Measurements from ENCODE around the gene NREP. TPM values are rescaled to one million over a fixed set of nuclear protein-coding genes. Genes with fewer than 3 reads are reported as not detected.

The NREP gene
- 1 to 10 TPM; 3.0 to 3.8 TPM for total RNA-seq

GRCh38 chr5:111756581-111757354 lies at the start of gene NREP:
TSS of gene NREP (minus strand) at chr5:111757194. CDS start at chr5:111755772, 1,422 bp downstream.
- intact Hi-C loops (cut with micrococcal nuclease), result loop anchor here (1.0 to 5.0 kb wide), 5 partner anchors 206 to 664 kb away; partner anchors contain the start of genes STARD4 and WDR36
- CTCF ChIA-PET, result interaction anchor here (1.2 to 1.9 kb wide), 3 partner anchors 66 to 226 kb away, joined by 3 to 4 read pairs (median 3); no protein-coding TSS in a partner anchor

DNA sequence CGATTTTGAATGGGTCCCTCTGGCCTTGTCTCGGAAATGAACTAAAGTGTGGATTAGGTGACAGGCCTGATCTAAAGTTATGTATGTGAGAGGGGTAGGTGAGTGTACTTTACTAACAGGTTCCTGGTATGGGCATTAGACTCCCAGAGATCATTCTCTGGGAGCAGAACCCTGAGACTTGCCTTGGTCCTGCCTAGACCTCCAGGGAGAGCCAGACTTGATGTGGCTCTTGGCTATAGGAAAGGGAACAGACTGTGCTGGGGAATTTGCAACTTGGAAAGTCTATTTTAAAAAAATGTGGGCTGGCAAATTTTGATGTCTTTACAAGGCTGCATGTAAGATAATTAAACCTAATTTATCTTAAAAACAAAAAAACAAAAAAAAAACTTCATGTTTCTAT lies 49.8 kb upstream of the NREP start:
- H3K4me1 Mint-ChIP-seq (ENCODE audit: low read depth), result no peaks in the 10 kb centered on the region
- CTCF ChIA-PET, result no interaction called here
- H3K9me3 Mint-ChIP-seq, result no peaks in the 10 kb centered on the region
- intact Hi-C loops (cut with micrococcal nuclease), result no loop called here
- POLR2A ChIA-PET, result no interaction called here
- DNase-seq, result no peak
- H3K27me3 Mint-ChIP-seq, result no peaks in the 10 kb centered on the region
- no peaks in the 10 kb centered on the region for H3K36me3 Mint-ChIP-seq
- H3K27ac Mint-ChIP-seq, result no peak overlapping the region
- H3K4me3 Mint-ChIP-seq, result no peak overlapping the region

More at GRCh38 chr5:111756581-111757354, at the start of gene NREP:
- Mint-ChIP-seq H3K4me1 (ENCODE audit: low read depth) (peaks cover 10% of the 10 kb centered on the region), H3K27ac (peak within 1 kb of the TSS; percentile 44), H3K9me3 (no peaks in the 10 kb centered on the region), H3K27me3 (peaks cover 26% of the 10 kb centered on the region), H3K4me3 (peak within 1 kb of the TSS; percentile 77), H3K36me3 (no peaks in the 10 kb centered on the region)
- POLR2A ChIA-PET, result interaction anchor here (0.9 to 1.2 kb wide), 2 partner anchors 89 to 225 kb away, joined by 3 read pairs; no protein-coding TSS in a partner anchor
- DNase-seq, result no peak

- ChIA-PET CTCF (no interaction called here), POLR2A (no interaction called here)
- intact Hi-C loops (cut with micrococcal nuclease), result no loop called here
- Mint-ChIP-seq H3K4me3 (no peak overlapping the region), H3K27me3 (no peaks in the 10 kb centered on the region), H3K9me3 (no peaks in the 10 kb centered on the region), H3K4me1 (ENCODE audit: low read depth) (no peaks in the 10 kb centered on the region), H3K27ac (no peak overlapping the region), H3K36me3 (no peaks in the 10 kb centered on the region)
- no peak for DNase-seq
Measured at GRCh38 chr5:111806156-111806555, 49.2 kb upstream of the NREP start.

GRCh38 chr5:111805071-111805470 lies 48.1 kb upstream of the NREP start:
- Mint-ChIP-seq H3K36me3 (no peaks in the 10 kb centered on the region), H3K9me3 (no peaks in the 10 kb centered on the region), H3K4me1 (ENCODE audit: low read depth) (no peaks in the 10 kb centered on the region), H3K27me3 (no peaks in the 10 kb centered on the region), H3K27ac (no peak overlapping the region), H3K4me3 (no peak overlapping the region)
- ChIA-PET POLR2A (no interaction called here), CTCF (no interaction called here)
- intact Hi-C loops (cut with micrococcal nuclease), result no loop called here
- DNase-seq, result no peak

DNA sequence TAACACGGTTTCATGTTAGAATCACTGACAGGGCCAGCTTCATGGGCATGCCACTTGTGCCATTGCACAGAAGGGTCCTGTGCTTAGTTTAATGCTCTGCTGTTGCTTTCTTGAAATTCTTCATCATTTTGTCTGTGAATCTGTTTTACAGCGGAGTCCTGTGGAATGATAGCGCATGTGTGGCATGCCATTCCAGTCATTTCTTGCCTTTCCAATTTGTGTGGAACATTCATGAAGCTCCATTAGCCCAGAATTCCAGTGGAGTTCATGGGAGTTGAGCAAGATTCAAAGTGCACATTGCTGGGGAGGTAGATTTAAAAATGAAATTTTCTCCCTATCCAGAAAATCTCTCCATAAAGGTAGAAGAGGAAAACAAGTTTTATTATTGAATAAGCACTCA lies 43.4 kb upstream of the NREP start:
- Mint-ChIP-seq H3K4me3 (no peak overlapping the region), H3K4me1 (ENCODE audit: low read depth) (no peaks in the 10 kb centered on the region), H3K27ac (no peak overlapping the region)

DNA sequence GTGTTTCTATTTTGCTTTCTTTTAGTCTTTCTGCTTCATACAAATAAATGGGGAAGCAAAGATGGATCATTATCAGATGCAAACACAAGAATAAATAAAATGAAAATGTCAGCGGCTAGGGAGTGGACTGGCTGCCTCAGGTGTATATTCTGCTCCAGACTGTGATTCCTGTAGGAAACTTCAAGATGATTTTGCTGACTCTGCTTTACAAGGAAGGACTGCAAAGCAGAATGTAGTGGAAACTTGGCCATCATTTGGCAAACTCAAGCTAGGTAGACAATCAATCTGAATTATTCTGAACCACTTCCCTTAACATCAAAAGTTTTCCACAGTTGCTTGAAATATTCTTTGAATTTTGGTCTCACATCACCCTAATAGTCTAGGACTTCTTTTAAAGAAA lies 38.1 kb upstream of the NREP start:
- intact Hi-C loops (cut with micrococcal nuclease), result no loop called here
- no peak overlapping the region for H3K4me3 Mint-ChIP-seq
- CTCF ChIA-PET, result no interaction called here
- DNase-seq, result no peak
- H3K27ac Mint-ChIP-seq, result no peak overlapping the region
- H3K9me3 Mint-ChIP-seq, result peaks cover 3% of the 10 kb centered on the region
- POLR2A ChIA-PET, result no interaction called here
- H3K4me1 Mint-ChIP-seq (ENCODE audit: low read depth), result no peaks in the 10 kb centered on the region
- no peaks in the 10 kb centered on the region for H3K27me3 Mint-ChIP-seq
- H3K36me3 Mint-ChIP-seq, result no peaks in the 10 kb centered on the region

More for the DNA sequence above, 43.4 kb upstream of the NREP start:
- Mint-ChIP-seq H3K27me3 (no peaks in the 10 kb centered on the region), H3K9me3 (peaks cover 3% of the 10 kb centered on the region), H3K36me3 (no peaks in the 10 kb centered on the region)
- no peak for DNase-seq
- intact Hi-C loops (cut with micrococcal nuclease), result no loop called here
- POLR2A ChIA-PET, result no interaction called here
- CTCF ChIA-PET, result interaction anchor here (0.6 kb wide), 1 partner anchor 222 kb away, joined by 3 read pairs; no protein-coding TSS in a partner anchor

DNA sequence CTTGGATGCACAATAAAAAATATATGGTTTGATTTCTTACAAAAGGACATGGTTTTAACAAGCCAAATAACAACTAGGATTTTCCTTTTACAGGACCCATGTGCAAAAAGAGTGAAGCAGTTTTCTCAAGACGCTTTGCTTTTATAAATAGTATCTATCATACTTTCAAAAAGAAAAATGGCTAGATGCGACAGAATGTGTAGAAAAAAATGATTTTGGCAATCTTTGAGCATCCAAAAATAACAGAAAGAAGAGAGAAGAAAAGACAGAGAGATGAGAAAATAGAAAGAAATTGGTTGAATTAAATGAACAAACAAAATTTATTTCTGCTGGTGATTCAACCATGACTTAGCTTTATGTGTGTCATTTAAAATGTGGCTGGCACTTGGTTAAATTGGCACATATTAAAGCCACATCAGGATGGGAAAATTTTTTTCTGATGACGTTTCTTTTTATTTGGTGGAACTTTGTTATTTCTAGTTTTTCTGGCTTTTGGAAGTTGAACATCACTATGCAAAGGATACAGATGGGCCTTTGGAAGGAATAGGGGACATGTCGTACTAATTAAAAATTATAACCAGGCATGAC lies 35.6 kb upstream of the NREP start:
- Mint-ChIP-seq H3K27ac (no peak overlapping the region), H3K9me3 (peaks cover 3% of the 10 kb centered on the region), H3K4me3 (no peak overlapping the region), H3K27me3 (no peaks in the 10 kb centered on the region), H3K4me1 (ENCODE audit: low read depth) (no peaks in the 10 kb centered on the region), H3K36me3 (no peaks in the 10 kb centered on the region)
- DNase-seq, result no peak
- ChIA-PET POLR2A (no interaction called here), CTCF (no interaction called here)
- intact Hi-C loops (cut with micrococcal nuclease), result no loop called here

GRCh38 chr5:111790295-111790694 lies 33.3 kb upstream of the NREP start:
- DNase-seq, result no peak
- ChIA-PET POLR2A (no interaction called here), CTCF (no interaction called here)
- no peaks in the 10 kb centered on the region for H3K4me1 Mint-ChIP-seq (ENCODE audit: low read depth)
- no peaks in the 10 kb centered on the region for H3K9me3 Mint-ChIP-seq
- no peaks in the 10 kb centered on the region for H3K27me3 Mint-ChIP-seq
- H3K27ac Mint-ChIP-seq, result no peak overlapping the region
- H3K4me3 Mint-ChIP-seq, result no peak overlapping the region
- H3K36me3 Mint-ChIP-seq, result no peaks in the 10 kb centered on the region
- intact Hi-C loops (cut with micrococcal nuclease), result no loop called here

GRCh38 chr5:111787006-111787405 lies 30.0 kb upstream of the NREP start:
- no peak for DNase-seq
- no peaks in the 10 kb centered on the region for H3K27me3 Mint-ChIP-seq
- CTCF ChIA-PET, result no interaction called here

DNA sequence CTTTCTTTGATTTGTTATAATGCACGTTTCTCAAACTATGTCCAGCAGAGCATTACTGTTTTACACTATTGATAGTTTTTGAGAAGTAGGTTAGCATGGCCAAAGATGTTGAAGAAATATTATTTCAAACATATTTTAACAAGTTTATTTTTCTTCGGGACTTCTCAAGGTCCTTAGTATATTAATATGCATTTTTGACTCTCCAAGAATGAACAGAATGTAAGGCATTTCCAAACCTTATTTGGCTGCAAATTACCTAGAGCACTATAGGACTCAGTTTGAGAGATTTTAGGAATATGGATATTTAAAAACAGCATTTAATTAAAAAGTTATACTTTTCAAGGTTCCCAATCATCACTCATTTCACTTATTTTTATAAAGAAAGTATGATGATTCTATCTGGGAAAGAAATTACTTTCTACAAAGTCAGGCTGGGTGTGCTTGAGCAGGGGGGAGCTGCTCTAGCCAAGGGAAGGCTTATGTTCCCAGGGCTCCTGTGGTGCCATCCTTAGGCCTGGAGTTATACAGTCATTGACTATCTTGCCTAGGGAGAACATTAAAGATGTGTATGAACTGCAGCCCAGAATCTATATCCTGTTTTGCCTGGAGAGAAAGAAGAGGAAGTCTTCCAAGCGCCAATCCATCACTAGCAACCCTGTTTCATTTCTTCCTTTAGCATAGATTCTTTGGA lies 27.6 kb upstream of the NREP start:
- H3K27ac Mint-ChIP-seq, result no peak overlapping the region
- H3K27me3 Mint-ChIP-seq, result no peaks in the 10 kb centered on the region
- no peaks in the 10 kb centered on the region for H3K4me1 Mint-ChIP-seq (ENCODE audit: low read depth)
- no peak for DNase-seq
- CTCF ChIA-PET, result no interaction called here
- intact Hi-C loops (cut with micrococcal nuclease), result no loop called here
- H3K4me3 Mint-ChIP-seq, result no peak overlapping the region
- H3K36me3 Mint-ChIP-seq, result no peaks in the 10 kb centered on the region
- no peaks in the 10 kb centered on the region for H3K9me3 Mint-ChIP-seq
- POLR2A ChIA-PET, result no interaction called here

More at GRCh38 chr5:111787006-111787405, 30.0 kb upstream of the NREP start:
- no peaks in the 10 kb centered on the region for H3K4me1 Mint-ChIP-seq (ENCODE audit: low read depth)
- POLR2A ChIA-PET, result no interaction called here
- no peak overlapping the region for H3K27ac Mint-ChIP-seq
- no peaks in the 10 kb centered on the region for H3K9me3 Mint-ChIP-seq
- H3K36me3 Mint-ChIP-seq, result no peaks in the 10 kb centered on the region
- intact Hi-C loops (cut with micrococcal nuclease), result no loop called here
- no peak overlapping the region for H3K4me3 Mint-ChIP-seq

GRCh38 chr5:111783537-111783936 lies 26.5 kb upstream of the NREP start:
- Mint-ChIP-seq H3K27ac (no peak overlapping the region), H3K27me3 (no peaks in the 10 kb centered on the region), H3K9me3 (no peaks in the 10 kb centered on the region), H3K4me3 (no peak overlapping the region), H3K4me1 (ENCODE audit: low read depth) (no peaks in the 10 kb centered on the region), H3K36me3 (no peaks in the 10 kb centered on the region)
- no peak for DNase-seq
- ChIA-PET CTCF (interaction anchor here (0.6 kb wide), 1 partner anchor 1242 kb away, joined by 5 read pairs; no protein-coding TSS in a partner anchor), POLR2A (no interaction called here)
- intact Hi-C loops (cut with micrococcal nuclease), result no loop called here

DNA sequence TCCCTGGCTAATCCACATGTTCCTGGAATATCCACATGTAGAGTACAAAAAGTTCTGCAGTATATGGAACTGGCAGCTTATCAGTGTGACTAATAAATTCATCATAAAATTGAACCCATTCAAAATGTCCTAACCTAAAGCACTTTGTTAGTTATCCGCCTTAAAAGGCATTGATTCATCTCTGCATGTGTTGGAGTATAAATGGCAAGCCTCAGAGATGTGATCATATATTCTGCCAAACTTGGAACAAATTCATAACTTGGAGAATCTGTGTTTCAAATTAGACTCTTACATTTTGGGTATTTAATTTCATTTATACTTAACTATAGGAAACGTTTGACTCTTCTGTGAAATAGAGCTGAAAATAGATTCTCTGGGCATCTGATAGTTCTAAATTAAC lies 25.2 kb upstream of the NREP start:
- Mint-ChIP-seq H3K4me3 (no peak overlapping the region), H3K27me3 (no peaks in the 10 kb centered on the region), H3K9me3 (no peaks in the 10 kb centered on the region), H3K4me1 (ENCODE audit: low read depth) (no peaks in the 10 kb centered on the region), H3K27ac (no peak overlapping the region), H3K36me3 (no peaks in the 10 kb centered on the region)
- intact Hi-C loops (cut with micrococcal nuclease), result no loop called here
- ChIA-PET CTCF (no interaction called here), POLR2A (no interaction called here)
- DNase-seq, result no peak

Measured in activated CD4-positive, alpha-beta memory T cell treated with anti-CD3 and anti-CD28 coated beads for 36 hours (primary cell).